Astrocyte (in vitro differentiated cells and primary cell): ENCODE results near the gene PNKP.

Experiments
- CTCF ChIP-seq: IDR thresholded peaks from 2 replicates; pipeline ENCODE4 v1.5.1; 2011; ENCODE audit warnings: low read depth, mild to moderate bottlenecking, inconsistent platforms, low read length, moderate library complexity; ENCODE audit not compliant: insufficient read depth
- EZH2 ChIP-seq: IDR thresholded peaks from 2 replicates; pipeline ENCODE4 v1.6.1; 2012; ENCODE audit warnings: mild to moderate bottlenecking, low read length, inconsistent platforms; ENCODE audit not compliant: insufficient read depth

- TF ChIP-seq CTCF (no peak), EZH2 (no peak)
These were observed 16.7 kb downstream of the PNKP start, which contains the start of gene PTOV1 for GRCh38 chr19:49850487-49851342.
